Mammary epithelial cell (primary cell): ENCODE measurements around the gene CDKN2B-AS1.

Experiments used
- CTCF ChIP-seq, 2 donors: IDR thresholded peaks in 1 of 2; conservative IDR thresholded peaks in 1 of 2; 2 replicates each; pipeline ENCODE4 v1.5.1; 2011 to 2012; ENCODE audit warnings: inconsistent platforms in 2 of 2, low read length in 2 of 2, mild to moderate bottlenecking in 2 of 2, control low read depth in 1 of 2, low read depth in 1 of 2; ENCODE audit not compliant: insufficient read depth in 1 of 2; ENCODE audit errors: extremely low read depth in 1 of 2
- EZH2 ChIP-seq: IDR thresholded peaks from 2 replicates; pipeline ENCODE4 v1.6.1; 2012; ENCODE audit warnings: low read length, inconsistent platforms, borderline replicate concordance

- TF ChIP-seq CTCF (conservative IDR thresholded peaks at IDR 0.05 in 1 of 2, IDR thresholded peaks at IDR 0.05 in 1 of 2; ENCODE audit: extremely low read depth in 1 of 2, insufficient read depth in 1 of 2, low read depth in 1 of 2, low read length in 2 of 2) (no peak), EZH2 (no peak)
Observed at GRCh38 chr9:22157276-22157675, 162.7 kb downstream of the CDKN2B-AS1 start.
